GM23338 (cell line): Measurements from ENCODE around the gene ADIPOR1. TPM values are rescaled to one million over a fixed set of nuclear protein-coding genes. Genes with fewer than 3 reads are reported as not detected.

Experiments used
- ATAC-seq: fragments of 200-7000 bp; cut with Tn5 transposase; 3 replicates; pipeline ENCODE4 v1.9.1; 2020
- DNase-seq: peaks from one replicate; pipeline ENCODE4 v3.0.0-alpha.2; 2015; ENCODE audit warnings: low spot score
- H2AFZ ChIP-seq: fragments of 200-600 bp; sonication (generic); 2 replicates; pipeline ENCODE4 v1.8.0; 2016; ENCODE audit warnings: antibody characterized with exemption, mild to moderate bottlenecking, moderate library complexity
- H3F3A ChIP-seq: fragments of 200-600 bp; sonication (generic); replicated peaks from 2 replicates; pipeline ENCODE4 v1.8.0; 2017; ENCODE audit warnings: antibody characterized with exemption, mixed run types, low read depth
- H3K27ac ChIP-seq: fragments of 200-600 bp; sonication (generic); 2 replicates; pipeline ENCODE4 v1.6.1; 2016; ENCODE audit warnings: low read depth
- H3K27me3 ChIP-seq: fragments of 200-600 bp; sonication (generic); 2 replicates; pipeline ENCODE4 v1.8.0; 2016; ENCODE audit warnings: mild to moderate bottlenecking, mixed run types, moderate library complexity; ENCODE audit not compliant: insufficient read depth
- H3K36me3 ChIP-seq: fragments of 200-600 bp; sonication (generic); 2 replicates; pipeline ENCODE4 v1.8.0; 2016; ENCODE audit warnings: mild to moderate bottlenecking; ENCODE audit not compliant: insufficient read depth
- H3K4me1 ChIP-seq: fragments of 200-600 bp; sonication (generic); 2 replicates; pipeline ENCODE4 v1.8.0; 2016; ENCODE audit warnings: mild to moderate bottlenecking, moderate library complexity; ENCODE audit not compliant: insufficient read depth
- H3K4me2 ChIP-seq: fragments of 200-600 bp; sonication (generic); 2 replicates; pipeline ENCODE4 v1.7.1; 2017; ENCODE audit warnings: mixed run types
- H3K4me3 ChIP-seq: fragments of 200-600 bp; sonication (generic); 2 replicates; pipeline ENCODE4 v1.6.1; 2016; ENCODE audit warnings: mixed run types
- H3K79me2 ChIP-seq: fragments of 200-600 bp; sonication (generic); replicated peaks from 2 replicates; pipeline ENCODE4 v1.8.0; 2017; ENCODE audit warnings: mild to moderate bottlenecking; ENCODE audit not compliant: insufficient read depth
- H3K9me2 ChIP-seq: fragments of 200-600 bp; sonication (generic); 2 replicates; pipeline ENCODE4 v1.8.0; 2017; ENCODE audit not compliant: insufficient read depth
- H4K20me1 ChIP-seq: fragments of 200-600 bp; sonication (generic); replicated peaks from 2 replicates; pipeline ENCODE4 v1.8.0; 2017; ENCODE audit warnings: mild to moderate bottlenecking; ENCODE audit not compliant: insufficient read depth
- H3K27ac Mint-ChIP-seq: 2 replicates; pipeline ENCODE4 v1.8.0; 2020; ENCODE audit warnings: inconsistent platforms, mild to moderate bottlenecking, moderate library complexity, mixed read lengths
- H3K27me3 Mint-ChIP-seq: 3 replicates; pipeline ENCODE4 v1.8.0; 2022; ENCODE audit warnings: low read depth, mild to moderate bottlenecking, moderate library complexity, mixed read lengths, inconsistent platforms; ENCODE audit not compliant: insufficient read depth, poor library complexity
- H3K36me3 Mint-ChIP-seq: 3 replicates; pipeline ENCODE4 v1.8.0; 2021; ENCODE audit warnings: low read depth, mild to moderate bottlenecking, inconsistent platforms, moderate library complexity, mixed read lengths
- H3K4me1 Mint-ChIP-seq: 3 replicates; pipeline ENCODE4 v1.8.0; 2020; ENCODE audit warnings: mild to moderate bottlenecking, inconsistent platforms, mixed read lengths
- H3K4me3 Mint-ChIP-seq: 3 replicates; pipeline ENCODE4 v1.8.0; 2021; ENCODE audit warnings: moderate library complexity, mild to moderate bottlenecking, inconsistent platforms, mixed read lengths
- H3K9me3 Mint-ChIP-seq: 3 replicates; pipeline ENCODE4 v1.8.0; 2020; ENCODE audit warnings: moderate library complexity, mild to moderate bottlenecking, inconsistent platforms, mixed read lengths
- CREB1 ChIP-seq: fragments of 250-450 bp; sonication (Bioruptor Pico); IDR thresholded peaks from 2 replicates; pipeline ENCODE4 v1.5.0; 2020; ENCODE audit warnings: low read depth, mild to moderate bottlenecking, moderate library complexity
- CTCF ChIP-seq, 2 experiments: fragments of 200-600 bp in 1 of 2; sonication (generic) in 1 of 2; conservative IDR thresholded peaks; 2 replicates each; pipeline versions ENCODE4 v1.5.1 to v1.6.1; 2016 to 2017; ENCODE audit warnings: antibody characterized with exemption in 2 of 2, low read depth in 2 of 2, mild to moderate bottlenecking in 2 of 2, moderate library complexity in 1 of 2
- ETS1 ChIP-seq: IDR thresholded peaks from 2 replicates; pipeline ENCODE4 v1.6.1; 2016; ENCODE audit warnings: antibody characterized with exemption
- EZH2phosphoT487 ChIP-seq: fragments of 200-600 bp; sonication (generic); IDR thresholded peaks from one replicate; pipeline ENCODE4 v1.8.1; 2018; ENCODE audit warnings: antibody characterized with exemption; ENCODE audit not compliant: unreplicated experiment
- NANOG ChIP-seq: IDR thresholded peaks from 2 replicates; pipeline ENCODE4 v1.6.1; 2016; ENCODE audit warnings: antibody characterized with exemption, borderline replicate concordance
- POLR2AphosphoS5 ChIP-seq: IDR thresholded peaks from 2 replicates; pipeline ENCODE4 v1.6.1; 2016; ENCODE audit warnings: antibody characterized with exemption, low read depth
- REST ChIP-seq: IDR thresholded peaks from one replicate; pipeline ENCODE4 v1.6.1; 2018; ENCODE audit warnings: antibody characterized with exemption; ENCODE audit not compliant: unreplicated experiment
- STAT1 ChIP-seq: IDR thresholded peaks from one replicate; pipeline ENCODE4 v1.6.1; 2016; ENCODE audit warnings: antibody characterized with exemption; ENCODE audit not compliant: unreplicated experiment
- ZNF114 ChIP-seq: fragments of 250-450 bp; sonication (Bioruptor Pico); IDR thresholded peaks from 2 replicates; pipeline ENCODE4 v1.5.0; 2020; ENCODE audit warnings: mild to moderate bottlenecking, moderate library complexity
- ZNF331 ChIP-seq: fragments of 250-450 bp; sonication (Bioruptor Pico); IDR thresholded peaks from 2 replicates; pipeline ENCODE4 v1.5.0; 2020; ENCODE audit warnings: low read depth, mild to moderate bottlenecking, moderate library complexity
- ZNF462 ChIP-seq: fragments of 250-450 bp; sonication (Bioruptor Pico); IDR thresholded peaks from 2 replicates; pipeline ENCODE4 v1.5.0; 2020; ENCODE audit warnings: mild to moderate bottlenecking, moderate library complexity
- polyA plus RNA-seq: library from polyadenylated mRNA; unstranded; fragments of >200 nt; fragmentation: Nextera tagmentation; extraction: Ambion mirVana; gene quantifications from 2 replicates; pipeline ENCODE4 v1.2.1, GENCODE V29; 2016
- total RNA-seq: library from RNA; depleted of rRNA; stranded (reverse); fragments of >200 nt; shearing (Covaris generic); gene quantifications from 2 replicates; pipeline ENCODE4 v1.2.3, GENCODE V29; 2014

Gene ADIPOR1
- total and polyA plus RNA-seq, 2 experiments from 2014 or later = 47.2 to 59.1 TPM

- peaks cover 5% of the 10 kb centered on the region; the same call in 1 of the 3 replicates for H3K4me1 Mint-ChIP-seq
- H3K9me2 ChIP-seq = 0 out of 2 replicates have a peak, but pooled peaks cover 4% of the 10 kb centered on the region
- ATAC-seq = no peak; the same call in 2 of the 3 replicates
These were observed 29.9 kb upstream of the ADIPOR1 start for GRCh38 chr1:202987922-202988583.

More at GRCh38 chr1:202987922-202988583, 29.9 kb upstream of the ADIPOR1 start:
- H3K27me3 Mint-ChIP-seq = peaks cover 2% of the 10 kb centered on the region
- Histone ChIP-seq H3K27ac (no peak overlapping the region), H3K4me2 (no peak overlapping the region), H2AFZ (peak overlapping the region; percentile 87; the same call in 1 of the 2 replicates), H4K20me1 (no peaks in the 10 kb centered on the region), H3K4me1 (no peaks in the 10 kb centered on the region), H3K79me2 (no peaks in the 10 kb centered on the region), H3F3A (no peaks in the 10 kb centered on the region), H3K4me3 (no peak overlapping the region), H3K27me3 (no peaks in the 10 kb centered on the region), H3K36me3 (no peaks in the 10 kb centered on the region)
- TF ChIP-seq ETS1 = no peak
- TF ChIP-seq CREB1 (CRISPR knock-in tag) = no peak
- TF ChIP-seq ZNF462 (CRISPR knock-in tag) = no peak
- no peak for TF ChIP-seq POLR2AphosphoS5
- no peak for TF ChIP-seq ZNF114 (CRISPR knock-in tag)
- TF ChIP-seq STAT1 = no peak
- no peak for TF ChIP-seq ZNF331 (CRISPR knock-in tag)
- TF ChIP-seq NANOG = no peak
- no peak for TF ChIP-seq REST
- no peak for TF ChIP-seq EZH2phosphoT487
- no peak for TF ChIP-seq CTCF (conservative IDR thresholded peaks at IDR 0.05; ENCODE audit: low read depth in 2 of 2)
- H3K36me3 Mint-ChIP-seq = no peaks in the 10 kb centered on the region
- no peak overlapping the region for H3K27ac Mint-ChIP-seq
- no peak overlapping the region for H3K4me3 Mint-ChIP-seq
- DNase-seq = no peak
- H3K9me3 Mint-ChIP-seq = no peaks in the 10 kb centered on the region; the same call in 2 of the 3 replicates
